Fibroblast of upper back skin (primary cell): Measurements from ENCODE around the gene S100A5.
"Not testable (repeated sequence)": the region's sequence is repeated elsewhere in the genome, so short reads cannot be mapped to it uniquely, and the experiment has no call there.

Experiments used
- DNase-seq: peaks from one replicate; pipeline ENCODE4 v3.0.0-alpha.2; 2013

The S100A5 gene

DNA sequence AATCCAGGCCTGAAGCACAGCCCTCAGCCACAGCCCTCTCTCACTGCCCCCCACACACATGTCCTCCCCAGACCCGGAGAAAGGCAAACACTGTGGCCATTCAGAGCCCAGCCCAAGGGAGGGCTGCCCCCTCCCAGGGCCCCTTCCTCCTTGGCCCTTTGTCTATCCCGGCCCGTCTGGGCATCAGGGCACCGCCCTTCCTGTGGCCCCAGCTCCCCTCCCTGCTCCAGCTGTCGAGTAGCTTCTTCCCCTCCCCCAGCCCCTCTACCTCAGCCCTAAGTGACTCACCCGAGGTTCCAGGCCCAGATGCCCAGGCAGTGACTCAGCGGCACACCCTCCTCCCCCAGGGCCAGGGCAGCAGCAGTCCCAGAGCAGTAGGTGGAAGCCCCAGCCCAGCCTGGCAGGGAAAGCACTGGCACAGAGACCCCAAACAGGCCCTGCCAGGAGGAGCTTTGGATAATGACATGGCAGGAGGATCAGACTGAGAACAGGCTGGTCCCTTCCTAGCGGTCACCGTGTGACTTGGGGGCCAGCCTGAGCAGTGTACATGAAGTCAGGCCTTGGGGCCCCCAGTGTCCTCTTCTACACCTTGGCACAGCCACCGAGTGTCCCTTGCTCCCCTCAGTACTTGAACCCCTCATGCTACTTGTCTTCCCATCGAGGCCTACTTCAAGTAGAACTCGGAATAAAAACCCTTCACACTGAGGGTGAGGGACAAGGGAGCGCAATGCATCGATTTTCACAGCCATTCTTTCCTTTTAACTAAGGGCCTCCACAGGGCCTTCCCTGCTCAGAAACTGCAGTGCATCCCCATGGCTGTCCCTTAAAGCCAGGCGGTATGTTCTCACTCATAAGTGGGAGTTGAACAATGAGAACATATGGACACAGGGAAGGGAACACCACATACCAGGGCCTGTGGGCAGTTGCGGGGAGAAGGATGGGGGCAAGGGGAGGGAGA is 26.0 kb upstream of the S100A5 start:
- DNase-seq: peak; percentile 99

DNA sequence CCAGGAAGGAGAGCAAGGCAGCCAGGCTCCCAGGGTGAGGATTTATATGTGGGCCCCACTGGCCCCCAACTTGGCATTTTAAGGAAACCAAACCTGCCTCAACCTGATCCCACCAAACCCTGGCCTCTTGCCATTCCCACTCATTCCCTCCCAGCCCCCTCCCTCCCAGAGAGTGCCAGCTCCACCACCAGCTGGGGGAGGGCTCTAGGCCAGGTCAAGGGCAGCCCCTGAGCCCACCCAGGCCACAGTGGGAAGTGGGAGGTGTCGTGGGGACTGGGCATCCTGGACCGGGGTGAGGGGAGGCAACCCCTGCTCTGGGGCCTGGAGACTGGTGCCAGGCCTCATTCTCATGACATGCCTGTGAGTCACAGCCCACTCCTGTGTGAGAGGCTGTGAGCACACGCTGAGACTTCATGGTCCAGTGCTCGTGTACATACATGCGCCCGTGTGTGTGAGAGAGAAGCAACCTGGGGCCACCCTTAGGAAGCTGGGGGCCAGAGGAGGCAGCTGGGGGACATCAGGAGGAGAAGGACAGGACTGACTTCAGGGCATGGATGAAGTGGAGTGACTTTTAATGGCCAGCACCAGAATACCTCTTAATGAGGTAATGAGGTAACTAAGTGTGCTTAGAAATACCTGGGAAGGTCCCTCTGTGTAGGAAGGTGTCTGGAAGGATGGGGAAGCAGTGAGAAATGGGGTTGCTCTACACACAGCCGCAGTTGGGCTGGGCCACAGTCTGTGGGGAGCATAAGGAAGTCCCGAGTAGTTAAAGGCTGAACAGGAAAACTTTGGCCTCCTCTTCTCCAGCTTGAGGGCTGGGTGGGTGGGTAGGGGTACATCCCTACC is 25.0 kb upstream of the S100A5 start, which contains the start of gene S100A2:
TSS of gene S100A2 (minus strand) at position 316 of the 846 bp plus-strand sequence. CDS start 1,967 bp downstream, outside the sequence.
- DNase-seq: peak; percentile 92

DNA sequence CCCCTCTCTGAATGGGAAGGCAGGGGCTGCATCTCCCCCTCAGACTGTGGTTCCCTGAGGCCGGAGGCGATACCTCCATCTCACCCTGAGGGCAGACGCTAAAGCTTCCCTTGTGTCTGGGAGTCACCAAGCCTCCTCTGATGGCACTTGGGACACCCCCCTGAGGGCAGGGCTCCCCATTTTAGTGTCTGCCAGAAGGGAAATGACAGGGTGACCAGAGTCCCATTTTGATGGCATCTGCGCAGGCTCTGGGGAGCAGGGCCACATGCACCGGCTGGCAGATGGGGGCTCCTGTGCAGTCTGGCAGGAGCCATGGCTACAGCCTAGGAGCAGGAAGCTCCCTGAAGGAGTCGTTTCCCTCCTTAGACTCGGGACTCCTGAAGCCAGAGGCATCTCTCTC is 23.3 kb upstream of the S100A5 start:
- DNase-seq: no peak

DNA sequence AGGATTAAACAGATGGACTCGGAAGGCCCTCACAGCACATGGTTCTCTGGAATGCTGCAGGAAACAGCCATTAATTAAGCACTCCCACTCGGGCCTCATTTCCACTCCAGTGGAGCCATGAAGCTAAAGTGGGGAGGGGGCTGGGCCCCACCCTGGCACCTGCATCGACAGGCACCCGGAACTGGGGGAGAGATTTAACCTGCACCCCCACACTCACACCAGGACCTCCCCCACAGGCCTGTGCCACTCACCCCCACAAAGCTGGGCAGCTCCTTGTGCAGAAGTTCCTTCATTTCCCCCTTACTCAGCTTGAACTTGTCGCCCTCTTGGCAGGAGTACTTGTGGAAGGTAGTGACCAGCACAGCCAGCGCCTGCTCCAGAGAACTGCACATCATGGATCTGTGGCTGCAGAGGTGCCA is 22.8 kb upstream of the S100A5 start:
- DNase-seq: no peak

DNA sequence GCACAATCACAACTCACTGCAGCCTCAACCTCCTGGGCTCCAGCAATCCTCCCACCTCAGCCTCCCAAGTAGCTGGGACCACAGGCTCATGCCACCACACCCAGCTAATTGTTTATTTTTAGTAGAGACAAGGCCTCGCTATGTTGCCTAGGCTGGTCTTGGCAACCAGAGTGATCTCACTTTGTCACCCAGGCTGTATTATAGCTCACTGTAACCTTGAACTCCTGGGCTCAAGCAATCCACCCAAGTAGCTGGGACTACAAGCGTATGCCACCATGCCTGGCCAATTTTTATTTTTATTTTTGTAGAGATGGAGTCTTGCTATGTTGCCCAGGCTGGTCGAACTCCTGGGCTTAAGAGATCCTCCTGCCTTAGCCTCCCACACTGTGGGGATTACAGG is 21.3 kb upstream of the S100A5 start:
- DNase-seq: not testable (repeated sequence)

DNA sequence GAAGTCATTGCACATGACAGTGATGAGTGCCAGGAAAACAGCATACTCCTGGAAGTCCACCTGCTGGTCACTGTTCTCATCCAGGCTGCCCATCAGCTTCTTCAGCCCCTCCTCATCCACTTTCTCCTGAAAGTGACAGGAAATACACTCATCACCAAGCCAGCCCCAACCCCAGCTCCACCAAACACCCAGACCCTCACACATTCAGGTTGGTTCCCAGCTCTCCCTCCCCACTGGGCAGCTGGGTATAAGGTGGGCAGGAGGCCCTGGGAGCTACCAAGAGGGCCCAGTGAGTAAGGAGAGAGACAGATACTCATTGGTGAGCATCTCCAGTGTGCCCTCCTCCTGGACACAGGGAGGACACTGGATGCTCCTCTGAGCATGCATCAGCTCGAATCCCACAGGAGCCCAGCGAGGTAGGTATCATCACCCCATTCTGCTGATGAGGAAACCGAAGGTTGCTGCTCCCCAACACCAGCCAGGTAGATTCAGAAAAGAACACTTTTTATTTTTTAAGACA is 20.8 kb upstream of the S100A5 start:
- no peak for DNase-seq

DNA sequence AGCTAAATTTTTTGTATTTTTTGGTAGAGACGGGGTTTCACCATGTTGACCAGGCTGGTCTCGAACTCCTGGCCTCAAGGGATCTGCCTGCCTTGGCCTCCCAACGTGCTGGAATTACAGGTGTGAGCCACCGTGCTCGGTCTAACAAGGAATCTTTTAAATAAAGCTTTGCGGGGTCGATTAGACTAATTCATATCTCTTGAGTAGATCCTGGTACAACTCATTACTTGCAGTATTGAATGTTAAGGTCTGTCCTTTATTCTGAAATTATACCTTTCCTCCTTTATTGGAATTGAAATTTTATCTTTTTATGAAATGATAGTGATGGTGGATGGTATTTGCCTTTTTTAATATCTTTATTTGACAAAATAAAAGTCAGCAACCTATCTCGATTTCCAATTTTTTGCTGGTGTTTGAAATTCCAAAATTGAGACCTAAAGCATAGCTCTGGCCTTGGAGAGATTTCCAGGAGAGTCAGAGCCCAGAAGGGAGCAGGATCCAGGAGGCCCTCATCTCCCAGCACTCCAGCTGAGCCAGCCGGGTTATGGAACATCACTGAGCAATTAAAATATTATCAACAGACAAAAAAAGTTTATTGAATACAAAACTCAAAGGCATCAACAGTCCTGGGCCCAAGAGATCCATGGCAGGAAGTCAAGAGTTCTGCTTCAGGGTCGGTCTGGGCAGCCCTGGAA is 20.2 kb upstream of the S100A5 start:
- DNase-seq: no peak

DNA sequence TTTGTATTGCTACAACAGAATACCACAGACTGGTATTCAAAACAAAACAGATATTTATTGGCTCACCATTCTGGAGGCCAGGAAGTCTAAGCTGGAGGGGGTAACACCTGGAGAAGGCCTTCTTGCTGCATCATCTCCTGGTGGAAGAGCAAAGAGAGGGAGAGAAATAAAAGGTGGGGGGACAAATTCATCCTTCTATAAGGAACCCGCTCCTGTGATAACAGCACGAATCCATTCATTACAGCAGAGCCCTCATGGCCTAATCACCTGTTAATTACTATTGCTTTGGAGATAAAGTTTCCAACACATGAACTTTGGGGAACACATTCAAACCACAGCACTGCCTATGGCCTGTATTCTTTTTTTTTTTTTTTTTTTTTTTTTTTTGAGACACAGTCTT is 19.5 kb upstream of the S100A5 start:
- DNase-seq: no peak

DNA sequence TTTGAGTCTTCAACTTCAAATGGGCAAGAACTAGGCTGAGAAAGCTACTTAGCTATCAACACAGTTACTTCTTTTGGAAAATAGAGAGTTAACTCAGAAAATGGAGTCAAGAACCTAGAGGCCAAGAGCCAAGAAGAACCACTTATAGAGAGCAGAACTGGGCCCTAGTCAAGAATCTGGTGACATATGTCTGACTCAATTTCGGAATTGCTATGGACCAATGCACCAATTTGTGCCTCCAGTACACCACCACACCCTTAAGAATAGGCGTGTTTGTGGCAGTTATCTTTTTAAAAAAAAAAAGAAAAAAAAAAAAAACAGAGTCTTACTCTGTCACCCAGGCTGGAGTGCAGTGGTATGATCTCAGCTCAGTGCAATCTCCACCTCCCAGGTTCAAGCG is 17.1 kb upstream of the S100A5 start:
- DNase-seq: no peak

DNA sequence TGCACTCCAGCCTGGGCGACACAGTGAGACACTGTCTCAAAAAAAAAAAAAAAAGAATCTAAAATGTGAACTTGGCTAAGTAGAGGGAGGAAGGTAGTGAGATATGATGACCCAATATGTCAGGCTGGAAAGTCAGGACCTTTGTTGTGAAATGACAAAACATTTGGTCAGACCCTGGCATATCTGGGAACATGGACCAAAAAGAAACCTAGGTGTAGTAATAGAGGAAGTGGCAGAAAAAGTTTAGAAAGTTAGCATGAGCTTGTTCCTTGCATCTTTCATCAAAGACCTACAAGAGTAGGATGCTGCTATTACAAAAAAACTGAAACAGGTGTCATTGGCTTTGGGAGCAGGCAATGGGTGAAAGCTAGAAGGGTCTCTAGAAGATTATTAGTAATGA is 15.6 kb upstream of the S100A5 start:
- no peak for DNase-seq

DNA sequence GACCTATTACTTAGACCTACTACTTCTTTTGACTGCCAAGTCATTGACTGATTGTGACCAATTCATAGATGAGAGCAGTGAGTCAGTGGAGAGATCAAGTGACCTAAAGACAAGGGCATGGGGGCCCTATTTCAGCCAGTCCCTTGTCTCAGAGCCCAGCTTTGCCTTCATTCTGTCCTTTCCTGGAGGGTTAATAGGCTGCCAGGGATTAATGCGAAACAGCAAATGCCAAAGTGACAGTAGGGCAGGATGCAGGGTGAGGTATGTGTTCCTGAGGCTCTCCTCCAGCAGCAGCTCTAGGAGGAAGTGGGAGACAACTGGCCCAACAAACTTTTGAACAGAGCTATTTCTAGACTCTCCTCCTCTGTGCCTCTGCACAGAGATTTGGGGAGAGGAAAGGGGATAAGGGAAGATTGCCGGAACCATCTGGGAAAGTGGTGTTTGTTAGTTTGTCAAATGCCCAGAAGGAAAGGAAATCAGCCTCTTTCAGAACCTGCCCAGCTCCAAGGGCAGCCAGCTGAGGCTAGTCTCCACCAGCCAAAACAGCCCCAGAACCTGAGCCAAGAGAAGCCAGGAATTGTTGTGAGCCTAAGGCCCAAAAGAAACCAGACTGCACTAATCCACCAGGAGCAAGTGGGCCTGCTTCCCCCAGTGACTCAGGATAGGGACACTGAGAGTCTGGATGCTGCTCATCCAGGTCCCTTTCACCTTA is 13.3 kb upstream of the S100A5 start:
- no peak for DNase-seq

DNA sequence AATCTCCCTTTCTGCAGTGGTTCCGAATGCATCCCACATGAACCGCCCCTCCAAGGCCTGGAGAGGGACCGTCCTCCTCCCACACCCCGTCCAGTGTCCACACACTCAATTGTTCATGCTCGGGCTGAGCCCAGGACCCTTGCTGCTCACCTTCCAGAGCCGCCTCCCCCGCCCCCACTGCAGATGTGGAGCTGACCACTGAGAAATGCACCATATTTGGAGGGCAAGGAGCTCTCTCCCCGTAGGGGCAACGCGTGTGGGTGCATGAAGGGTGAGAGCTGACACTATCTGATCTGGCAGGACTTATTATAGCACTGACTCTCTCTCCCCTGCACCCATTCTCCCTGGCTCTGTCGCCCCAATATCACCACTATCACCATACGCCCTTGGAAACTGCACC is 12.4 kb upstream of the S100A5 start:
- DNase-seq: no peak

DNA sequence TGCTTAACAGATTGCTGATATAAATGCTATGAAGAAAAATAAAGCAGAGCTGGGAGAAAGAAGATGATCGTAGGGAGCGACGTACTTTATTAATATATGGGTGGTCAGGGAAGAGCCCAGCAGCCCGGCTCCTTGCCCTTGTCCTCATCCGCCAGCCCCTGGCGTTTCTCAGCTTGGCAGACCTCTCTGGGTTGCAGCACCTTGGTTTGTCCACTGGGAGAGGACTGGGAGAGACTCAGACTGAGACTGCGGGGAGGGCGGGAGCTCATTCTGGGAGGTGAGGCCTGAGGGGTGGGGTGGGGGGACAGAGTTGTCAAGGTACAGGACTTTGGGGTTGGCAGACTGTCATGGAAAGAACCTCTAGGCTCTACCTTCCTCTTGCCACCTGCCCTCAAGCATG is 11.6 kb upstream of the S100A5 start:
- DNase-seq: no peak

DNA sequence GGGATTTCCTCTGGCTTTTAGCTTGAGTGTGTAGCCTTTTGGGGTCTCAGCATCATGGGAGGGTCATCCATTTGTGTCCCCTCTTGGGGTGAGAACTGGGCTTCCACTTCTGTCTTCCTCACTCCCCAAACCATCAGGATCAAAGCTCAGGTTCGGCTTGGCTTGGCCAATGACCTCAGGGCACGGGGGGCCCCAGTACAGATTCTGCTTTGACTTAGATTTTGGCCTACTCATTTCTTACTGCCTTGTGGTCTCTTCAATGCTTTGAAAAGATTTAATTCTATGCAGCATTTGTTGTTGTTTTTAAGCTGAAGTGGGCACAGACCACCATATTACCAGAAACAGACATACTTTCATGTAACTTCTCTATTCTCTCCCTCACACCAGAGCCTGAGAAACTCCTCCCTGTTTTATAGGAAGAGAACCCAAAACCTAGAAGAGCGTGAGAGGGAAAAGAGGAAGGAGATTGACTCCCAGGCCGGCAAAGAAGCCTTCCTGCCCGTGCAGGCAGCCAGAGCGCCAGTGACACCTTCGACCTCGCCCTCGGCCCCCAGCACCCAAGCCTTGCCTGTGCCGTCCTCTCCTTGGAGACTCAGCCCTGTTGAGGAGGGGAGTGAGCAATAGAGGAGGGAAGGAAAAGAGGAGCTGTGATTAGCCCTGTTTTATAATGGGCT is 10.2 kb upstream of the S100A5 start:
- DNase-seq: no peak

DNA sequence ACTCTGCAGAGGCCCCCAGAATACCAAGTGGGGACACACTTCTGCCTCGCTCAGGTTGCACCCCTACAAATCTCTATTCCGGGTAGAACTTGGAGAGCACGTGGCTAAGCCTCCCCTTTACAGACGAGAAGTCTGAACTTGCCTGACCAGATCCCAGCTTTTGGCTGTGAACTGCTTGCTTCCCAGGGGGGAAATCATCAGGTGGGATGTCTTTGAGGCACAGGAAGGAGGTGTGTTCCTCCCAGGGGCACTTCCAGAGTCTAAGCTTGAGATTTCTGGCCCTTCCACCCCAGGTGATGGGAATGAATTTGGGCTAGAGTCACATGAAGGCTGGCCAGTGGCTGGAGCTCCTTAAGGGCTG is 9.6 kb upstream of the S100A5 start:
- no peak for DNase-seq

DNA sequence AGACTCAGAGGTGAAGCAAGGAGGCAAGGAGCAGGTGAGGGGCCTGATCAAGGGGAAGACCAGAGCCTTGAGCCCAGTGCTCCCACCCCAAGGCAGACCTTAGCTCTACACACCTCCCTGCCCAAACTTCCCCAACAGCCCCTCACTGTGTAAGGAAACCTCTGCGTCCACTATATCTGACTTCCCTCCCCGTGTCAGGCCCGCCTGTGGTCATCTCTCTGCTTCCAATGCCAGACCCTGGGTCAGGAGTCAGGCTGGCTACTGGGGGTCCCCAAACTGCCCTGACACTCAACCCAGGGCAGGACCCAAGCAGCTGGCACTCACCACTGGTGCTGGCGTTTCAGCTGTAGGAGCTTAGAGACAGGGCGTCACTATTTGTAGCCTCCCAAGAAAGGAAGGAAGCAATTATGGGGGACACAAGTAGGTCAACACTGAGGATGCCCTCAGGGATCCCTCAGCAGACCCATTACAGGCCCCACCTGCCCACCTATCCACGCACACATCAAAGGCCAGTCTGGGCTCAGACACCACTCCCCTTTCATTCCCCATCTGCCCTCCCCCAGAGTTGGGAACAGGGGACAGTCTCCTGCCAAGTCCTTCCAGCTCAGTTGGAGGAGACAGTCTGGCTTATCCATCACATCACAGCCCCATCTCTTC is 9.1 kb upstream of the S100A5 start:
- DNase-seq: no peak

DNA sequence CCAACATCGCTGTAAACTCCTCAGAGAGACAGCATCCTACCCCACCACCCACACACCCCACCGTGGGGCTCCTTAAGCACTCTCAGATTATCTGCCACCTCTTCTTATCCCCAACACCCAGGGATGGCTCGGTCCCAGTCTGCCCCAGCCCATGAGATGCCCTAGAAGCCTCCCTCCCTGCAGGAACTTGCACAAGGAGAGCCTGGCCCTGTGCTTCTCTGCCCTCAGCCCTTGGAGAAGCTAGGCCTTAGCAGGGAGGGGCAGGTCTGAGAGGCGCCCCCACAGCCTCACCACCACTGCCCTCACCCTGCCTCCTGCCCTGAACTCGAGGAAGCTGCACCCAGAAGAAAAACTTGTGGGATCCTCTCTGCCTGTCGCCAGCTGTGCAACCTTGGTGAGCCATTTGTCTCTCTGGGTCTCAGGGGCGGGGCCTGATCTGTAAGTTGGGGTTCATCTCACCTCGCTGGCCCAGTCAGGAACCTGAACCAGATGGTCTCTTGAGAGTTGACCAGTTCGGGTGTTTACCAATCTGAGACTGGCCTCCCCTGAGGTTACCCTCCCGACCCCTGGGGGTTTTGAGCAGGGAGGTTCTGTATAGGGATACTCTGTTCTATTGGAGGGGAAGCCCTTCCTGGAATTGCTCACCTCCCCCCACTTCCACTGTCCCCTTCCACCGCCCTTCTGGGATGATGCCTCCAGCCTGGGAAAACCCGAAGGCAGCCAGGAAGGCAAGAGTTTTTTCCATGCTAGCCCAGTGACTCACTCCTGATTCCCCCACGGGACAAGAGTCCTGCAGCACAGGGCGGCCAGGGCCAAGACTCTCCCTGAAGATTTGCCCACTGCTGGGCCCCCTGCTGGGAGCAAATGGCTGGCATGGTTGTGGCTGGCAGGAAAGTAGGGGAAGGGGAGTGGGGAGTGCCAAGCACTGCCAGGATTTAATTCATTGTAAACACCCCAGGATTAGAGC is 8.3 kb upstream of the S100A5 start, which contains the start of gene S100A3:
TSS of gene S100A3 (minus strand) at position 537 of the 967 bp plus-strand sequence. CDS start 773 bp downstream, outside the sequence.
- DNase-seq: peak; percentile 91

DNA sequence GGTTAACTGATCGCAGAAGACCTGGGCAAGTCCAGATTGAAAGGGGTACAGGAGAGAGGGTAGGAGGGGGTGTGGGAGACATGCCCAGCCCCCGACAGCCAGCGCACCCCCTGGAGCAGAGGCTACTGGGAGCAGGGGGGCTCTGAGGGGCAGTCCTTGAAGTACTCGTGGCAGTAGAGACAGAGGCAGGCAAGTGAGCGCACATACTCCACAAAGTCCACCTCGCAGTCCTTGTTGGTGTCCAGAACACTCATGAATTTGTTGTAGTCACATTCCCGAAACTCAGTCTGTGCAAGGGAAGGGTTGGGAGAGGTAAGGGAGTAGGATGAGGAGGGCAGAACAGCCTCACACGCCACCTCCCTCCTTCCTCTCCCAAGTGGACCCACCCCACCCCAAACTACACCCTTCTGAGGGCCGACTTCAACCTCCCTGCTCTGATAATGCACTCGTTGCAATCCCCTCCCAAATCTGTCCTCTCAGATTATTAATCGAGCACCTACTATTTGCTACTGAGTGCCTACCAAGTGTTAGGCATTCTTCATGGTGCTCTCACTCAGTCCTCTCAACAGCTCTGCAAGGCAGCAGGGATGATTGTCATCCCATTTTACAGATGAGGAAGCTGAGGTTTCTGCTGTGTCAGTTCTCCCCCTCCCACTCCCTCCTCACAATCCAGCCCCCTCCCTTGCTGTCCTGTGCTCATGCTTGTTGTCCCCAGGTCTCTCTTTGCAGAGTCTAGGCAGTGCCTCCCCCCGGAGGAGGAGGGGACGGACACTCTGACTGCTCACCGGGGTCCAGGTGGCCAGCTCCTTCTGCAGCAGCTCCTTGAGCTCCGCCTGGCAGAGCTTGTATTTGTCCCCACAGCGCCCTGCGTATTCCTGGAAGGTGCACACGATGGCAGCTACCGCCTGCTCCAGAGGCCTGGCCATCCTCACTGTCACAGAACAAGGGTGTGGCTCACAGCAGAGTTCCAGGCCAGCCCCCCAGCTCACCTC is 7.1 kb upstream of the S100A5 start:
- no peak for DNase-seq
